Measurements from ENCODE around the gene ACADL.

DNA sequence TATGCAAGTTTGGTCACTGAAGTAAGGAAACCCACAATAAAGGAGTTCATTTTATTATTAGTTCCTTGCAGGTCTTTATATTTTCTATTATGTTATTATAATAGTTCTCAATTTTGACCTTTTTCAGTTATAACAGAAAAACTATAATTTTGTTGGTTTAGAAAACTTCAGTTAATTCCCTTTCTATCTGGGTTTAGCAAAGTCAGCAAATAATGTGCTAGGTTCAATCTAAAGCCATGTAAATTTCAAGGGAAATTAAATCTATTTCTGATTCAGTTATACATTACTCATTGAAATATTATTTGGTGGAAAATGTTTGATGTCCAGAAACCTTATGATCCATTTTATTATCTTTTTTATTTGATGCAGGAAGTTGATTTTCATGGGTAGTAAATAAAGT, 46.1 kb upstream of the ACADL start:
- TF ChIP-seq, protein P1, sequence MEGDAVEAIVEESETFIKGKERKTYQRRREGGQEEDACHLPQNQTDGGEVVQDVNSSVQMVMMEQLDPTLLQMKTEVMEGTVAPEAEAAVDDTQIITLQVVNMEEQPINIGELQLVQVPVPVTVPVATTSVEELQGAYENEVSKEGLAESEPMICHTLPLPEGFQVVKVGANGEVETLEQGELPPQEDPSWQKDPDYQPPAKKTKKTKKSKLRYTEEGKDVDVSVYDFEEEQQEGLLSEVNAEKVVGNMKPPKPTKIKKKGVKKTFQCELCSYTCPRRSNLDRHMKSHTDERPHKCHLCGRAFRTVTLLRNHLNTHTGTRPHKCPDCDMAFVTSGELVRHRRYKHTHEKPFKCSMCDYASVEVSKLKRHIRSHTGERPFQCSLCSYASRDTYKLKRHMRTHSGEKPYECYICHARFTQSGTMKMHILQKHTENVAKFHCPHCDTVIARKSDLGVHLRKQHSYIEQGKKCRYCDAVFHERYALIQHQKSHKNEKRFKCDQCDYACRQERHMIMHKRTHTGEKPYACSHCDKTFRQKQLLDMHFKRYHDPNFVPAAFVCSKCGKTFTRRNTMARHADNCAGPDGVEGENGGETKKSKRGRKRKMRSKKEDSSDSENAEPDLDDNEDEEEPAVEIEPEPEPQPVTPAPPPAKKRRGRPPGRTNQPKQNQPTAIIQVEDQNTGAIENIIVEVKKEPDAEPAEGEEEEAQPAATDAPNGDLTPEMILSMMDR (IDR thresholded peaks at IDR 0.05): no peak
- TF ChIP-seq POLR2A (IDR thresholded peaks at IDR 0.05): no peak

Measured in lower leg skin (tissue), 3 donors.